ENCODE data around the gene GMDS.

Gene GMDS

GRCh38 chr6:1720620-1721322 lies 524.6 kb downstream of the GMDS start:
- no peak for ATAC-seq (ENCODE audit: insufficient read depth, low read depth)

GRCh38 chr6:1719922-1720321 lies 525.5 kb downstream of the GMDS start:
- TF ChIP-seq EZH2 (IDR thresholded peaks at IDR 0.05; ENCODE audit: borderline replicate concordance, low read depth, low read length, severe bottlenecking) (no peak), CTCF (IDR thresholded peaks at IDR 0.05; ENCODE audit: borderline replicate concordance, extremely low read depth, low read length, poor library complexity, severe bottlenecking) (no peak)

More at GRCh38 chr6:1720620-1721322, 524.6 kb downstream of the GMDS start:
- Histone ChIP-seq H3K27me3 (ENCODE audit: insufficient read depth, low read length, poor library complexity) (no peaks in the 10 kb centered on the region), H3K9ac (ENCODE audit: low read depth, low read length) (no peak overlapping the region), H3K4me1 (ENCODE audit: insufficient read depth, low read length) (no peaks in the 10 kb centered on the region), H3K4me3 (ENCODE audit: low read depth in 1 of 2, low read length in 2 of 2) (no peak overlapping the region), H4K20me1 (ENCODE audit: insufficient read depth, low read length) (no peaks in the 10 kb centered on the region), H3K36me3 (ENCODE audit: insufficient read depth, low read length) (peaks cover 2% of the 10 kb centered on the region; the same call in 1 of the 2 replicates), H3K79me2 (ENCODE audit: insufficient read depth, low read length) (no peaks in the 10 kb centered on the region), H3K27ac (ENCODE audit: low read length) (no peak overlapping the region), H3K4me2 (ENCODE audit: insufficient read depth, low read length) (no peak overlapping the region), H2AFZ (ENCODE audit: low read depth, low read length) (no peak overlapping the region), H3K9me3 (ENCODE audit: insufficient read depth, low read length, severe bottlenecking) (no peaks in the 10 kb centered on the region)
- TF ChIP-seq EZH2 (IDR thresholded peaks at IDR 0.05; ENCODE audit: borderline replicate concordance, low read depth, low read length, severe bottlenecking) (no peak), CTCF (IDR thresholded peaks at IDR 0.05; ENCODE audit: borderline replicate concordance, extremely low read depth, low read length, poor library complexity, severe bottlenecking) (no peak)
- no peak for DNase-seq

GRCh38 chr6:1716868-1717267 lies 528.5 kb downstream of the GMDS start:
- H3K36me3 ChIP-seq (ENCODE audit: insufficient read depth, low read length): no peaks in the 10 kb centered on the region
- H3K27ac ChIP-seq (ENCODE audit: low read length): no peak overlapping the region
- no peak overlapping the region for H3K4me3 ChIP-seq (ENCODE audit: low read depth in 1 of 2, low read length in 2 of 2)
- no peak overlapping the region for H2AFZ ChIP-seq (ENCODE audit: low read depth, low read length)
- no peak for TF ChIP-seq EZH2 (IDR thresholded peaks at IDR 0.05; ENCODE audit: borderline replicate concordance, low read depth, low read length, severe bottlenecking)
- no peak for TF ChIP-seq CTCF (IDR thresholded peaks at IDR 0.05; ENCODE audit: borderline replicate concordance, extremely low read depth, low read length, poor library complexity, severe bottlenecking)
- H4K20me1 ChIP-seq (ENCODE audit: insufficient read depth, low read length): no peaks in the 10 kb centered on the region
- DNase-seq (no peak), ATAC-seq (ENCODE audit: insufficient read depth, low read depth) (no peak)
- H3K9ac ChIP-seq (ENCODE audit: low read depth, low read length): no peak overlapping the region
- H3K4me2 ChIP-seq (ENCODE audit: insufficient read depth, low read length): no peak overlapping the region
- no peaks in the 10 kb centered on the region for H3K27me3 ChIP-seq (ENCODE audit: insufficient read depth, low read length, poor library complexity)
- H3K79me2 ChIP-seq (ENCODE audit: insufficient read depth, low read length): no peaks in the 10 kb centered on the region
- H3K9me3 ChIP-seq (ENCODE audit: insufficient read depth, low read length, severe bottlenecking): no peaks in the 10 kb centered on the region
- no peaks in the 10 kb centered on the region for H3K4me1 ChIP-seq (ENCODE audit: insufficient read depth, low read length)

More at GRCh38 chr6:1719922-1720321, 525.5 kb downstream of the GMDS start:
- ATAC-seq (ENCODE audit: insufficient read depth, low read depth): no peak
- Histone ChIP-seq H3K36me3 (ENCODE audit: insufficient read depth, low read length) (no peaks in the 10 kb centered on the region), H2AFZ (ENCODE audit: low read depth, low read length) (no peak overlapping the region), H4K20me1 (ENCODE audit: insufficient read depth, low read length) (no peaks in the 10 kb centered on the region), H3K79me2 (ENCODE audit: insufficient read depth, low read length) (no peaks in the 10 kb centered on the region), H3K4me1 (ENCODE audit: insufficient read depth, low read length) (no peaks in the 10 kb centered on the region), H3K4me2 (ENCODE audit: insufficient read depth, low read length) (no peak overlapping the region), H3K27ac (ENCODE audit: low read length) (no peak overlapping the region), H3K4me3 (ENCODE audit: low read depth in 1 of 2, low read length in 2 of 2) (no peak overlapping the region), H3K9me3 (ENCODE audit: insufficient read depth, low read length, severe bottlenecking) (no peaks in the 10 kb centered on the region), H3K27me3 (ENCODE audit: insufficient read depth, low read length, poor library complexity) (no peaks in the 10 kb centered on the region), H3K9ac (ENCODE audit: low read depth, low read length) (no peak overlapping the region)
- DNase-seq: no peak

Data from DND-41 (cell line).